HG03575 (cell line): ENCODE data around the gene MAPK8IP3.

Experiments used
- ATAC-seq: cut with Tn5 transposase; IDR thresholded peaks from one replicate; pipeline ENCODE4 v1.9.1; 2021; ENCODE audit not compliant: unreplicated experiment, insufficient number of reproducible peaks, low FRiP score; ENCODE audit errors: extremely low read depth

The MAPK8IP3 gene

GRCh38 chr16:1705688-1706385 lies at the start of gene MAPK8IP3:
TSS of gene MAPK8IP3 (plus strand) at chr16:1706195. CDS start at chr16:1706340, 145 bp downstream.
- no peak for ATAC-seq

DNA sequence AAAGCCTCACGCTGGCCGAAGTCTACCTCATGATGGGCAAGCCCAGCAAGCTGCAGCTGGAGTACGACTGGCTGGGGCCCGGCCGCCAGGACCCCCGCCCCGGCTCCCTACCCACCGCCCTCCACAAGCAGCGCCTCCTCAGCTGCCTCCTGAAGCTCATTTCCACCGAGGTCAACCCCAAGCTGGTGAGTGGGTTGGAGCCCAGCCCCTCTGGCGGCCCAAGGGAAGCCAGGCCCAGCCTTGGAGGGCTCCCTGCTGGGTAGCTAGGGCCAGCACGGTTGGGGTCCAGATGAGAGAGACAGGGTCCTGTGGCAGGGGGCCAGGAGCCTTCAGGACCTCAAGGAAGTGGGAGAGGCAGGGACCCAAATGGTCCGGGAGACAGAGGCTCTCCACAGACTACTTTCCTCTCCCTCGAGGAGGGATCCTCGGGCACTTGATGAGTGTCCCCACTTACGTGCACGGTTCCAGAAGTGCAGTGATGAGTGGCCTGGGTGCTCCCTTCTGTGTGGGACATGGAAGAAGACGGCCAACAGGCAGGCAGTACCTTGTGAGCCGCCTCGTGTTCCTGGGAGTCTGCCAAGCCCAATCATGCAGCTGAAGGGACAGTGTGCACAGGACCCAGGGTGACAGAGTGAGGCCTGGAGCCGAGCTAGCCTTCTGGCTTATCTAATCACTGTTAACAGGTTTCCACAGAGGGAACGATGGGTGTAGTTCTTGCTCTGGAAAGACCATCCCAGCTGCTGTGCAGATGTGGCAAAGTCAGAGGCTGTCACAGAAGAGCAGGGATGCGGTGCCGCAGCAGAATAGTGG lies 49.0 kb upstream of the MAPK8IP3 start:
- ATAC-seq: no peak

DNA sequence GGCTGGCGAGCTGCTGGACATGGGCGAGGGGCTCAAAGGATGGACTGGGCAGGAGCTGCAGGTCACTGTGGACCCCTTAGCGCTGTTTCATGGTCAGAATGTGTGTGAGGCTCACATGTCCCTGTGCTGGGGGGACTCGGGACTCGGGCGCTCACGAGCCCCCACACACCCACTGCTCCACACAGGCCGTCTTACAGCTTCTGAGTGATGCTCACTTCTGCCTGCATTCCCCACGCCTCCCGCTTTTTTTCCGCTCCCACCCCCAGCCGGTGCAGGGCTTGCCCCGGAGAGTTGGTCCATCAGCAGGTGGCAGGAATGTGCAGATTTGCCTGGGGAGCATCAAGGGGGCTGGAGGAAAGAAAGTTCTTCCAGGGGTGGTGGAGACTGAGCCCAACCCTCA lies 48.2 kb upstream of the MAPK8IP3 start:
- ATAC-seq: no peak

DNA sequence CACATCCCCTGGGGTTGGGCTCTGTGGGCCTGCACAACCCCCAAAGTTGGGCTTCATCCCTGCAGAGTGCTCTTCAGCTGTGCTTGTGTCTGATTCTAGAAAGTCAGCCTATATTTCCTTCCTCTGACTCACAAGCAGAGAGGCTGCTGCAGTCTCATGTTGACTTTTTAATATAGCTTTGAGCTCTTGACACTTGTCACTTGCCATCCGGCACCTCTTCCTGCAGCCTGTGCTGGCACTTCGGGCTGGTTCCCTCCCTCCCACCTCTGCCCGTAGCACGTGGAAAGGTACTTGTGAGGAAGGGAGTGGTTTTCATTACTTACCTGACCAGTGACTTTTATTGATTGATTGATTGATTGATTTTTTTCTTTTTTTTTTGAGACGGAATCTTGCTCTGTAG lies 47.0 kb upstream of the MAPK8IP3 start:
- ATAC-seq: no peak

- no peak for ATAC-seq
Measured at GRCh38 chr16:1661826-1662225, 44.2 kb upstream of the MAPK8IP3 start.

DNA sequence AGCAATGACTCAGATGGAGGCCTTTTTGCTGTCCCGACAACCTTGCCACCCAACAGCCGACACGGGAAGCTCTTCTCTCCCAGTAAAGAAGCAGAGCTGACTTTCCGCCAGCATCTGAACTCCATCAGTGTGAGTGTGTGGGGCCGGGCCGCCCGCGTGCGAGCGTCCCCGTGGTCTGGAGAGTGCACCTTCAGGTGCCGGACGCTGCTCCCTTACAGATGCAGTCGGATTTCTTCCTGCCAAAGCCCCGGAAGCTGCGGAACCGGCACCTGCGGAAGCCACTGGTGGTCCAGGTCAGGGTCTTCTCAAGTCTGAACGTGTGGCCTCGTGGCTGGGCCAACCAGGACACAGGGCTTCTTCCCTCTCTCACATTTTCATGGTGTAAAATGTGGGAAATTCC lies 43.5 kb upstream of the MAPK8IP3 start:
- ATAC-seq: no peak

- ATAC-seq: no peak
Measured at GRCh38 chr16:1665829-1666228, 40.2 kb upstream of the MAPK8IP3 start.

DNA sequence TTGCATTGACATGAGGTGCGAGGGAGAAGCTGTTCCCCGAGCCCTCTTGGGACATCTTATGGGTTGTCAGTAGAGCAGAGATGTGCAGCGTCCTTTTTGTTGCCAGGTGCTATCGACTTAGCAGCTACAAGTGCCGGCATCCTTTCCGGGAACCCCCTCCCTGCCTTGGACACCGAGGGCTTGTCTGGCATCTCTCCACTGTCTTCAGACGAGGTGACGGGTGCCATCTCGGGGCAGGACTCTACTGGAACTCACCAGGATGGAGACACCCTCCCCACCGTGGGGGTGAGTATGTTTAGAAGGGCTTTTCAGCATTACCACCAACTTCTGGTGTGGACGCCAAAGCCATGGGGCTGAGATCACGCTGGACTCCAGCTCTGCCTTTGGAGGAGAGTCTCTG lies 39.7 kb upstream of the MAPK8IP3 start:
- ATAC-seq: no peak

- ATAC-seq: no peak
Measured at GRCh38 chr16:1667271-1667670, 38.7 kb upstream of the MAPK8IP3 start.

DNA sequence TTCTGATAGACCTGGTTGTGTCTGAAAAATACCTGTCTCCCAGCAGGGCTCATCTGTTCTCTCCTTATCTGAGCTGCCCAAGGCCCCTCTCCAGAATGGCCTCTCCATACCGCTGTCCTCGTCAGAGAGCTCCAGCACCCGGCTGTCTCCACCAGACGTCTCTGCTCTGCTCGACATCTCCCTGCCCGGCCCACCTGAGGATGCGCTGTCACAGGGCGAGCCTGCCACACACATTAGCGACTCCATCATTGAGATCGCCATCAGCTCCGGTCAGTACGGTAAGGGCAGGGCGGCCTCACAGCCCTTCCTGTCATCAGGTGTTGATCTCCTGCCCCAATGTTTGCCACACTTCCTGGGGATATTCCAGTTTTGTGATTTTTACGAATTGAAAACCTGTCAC lies 38.1 kb upstream of the MAPK8IP3 start:
- ATAC-seq: no peak

- ATAC-seq: no peak
Measured at GRCh38 chr16:1668612-1669319, 37.2 kb upstream of the MAPK8IP3 start.

- no peak for ATAC-seq
Measured at GRCh38 chr16:1669698-1670097, 36.3 kb upstream of the MAPK8IP3 start.

GRCh38 chr16:1670371-1670770 lies 35.6 kb upstream of the MAPK8IP3 start:
- ATAC-seq: no peak

GRCh38 chr16:1670866-1671265 lies 35.1 kb upstream of the MAPK8IP3 start:
- no peak for ATAC-seq

DNA sequence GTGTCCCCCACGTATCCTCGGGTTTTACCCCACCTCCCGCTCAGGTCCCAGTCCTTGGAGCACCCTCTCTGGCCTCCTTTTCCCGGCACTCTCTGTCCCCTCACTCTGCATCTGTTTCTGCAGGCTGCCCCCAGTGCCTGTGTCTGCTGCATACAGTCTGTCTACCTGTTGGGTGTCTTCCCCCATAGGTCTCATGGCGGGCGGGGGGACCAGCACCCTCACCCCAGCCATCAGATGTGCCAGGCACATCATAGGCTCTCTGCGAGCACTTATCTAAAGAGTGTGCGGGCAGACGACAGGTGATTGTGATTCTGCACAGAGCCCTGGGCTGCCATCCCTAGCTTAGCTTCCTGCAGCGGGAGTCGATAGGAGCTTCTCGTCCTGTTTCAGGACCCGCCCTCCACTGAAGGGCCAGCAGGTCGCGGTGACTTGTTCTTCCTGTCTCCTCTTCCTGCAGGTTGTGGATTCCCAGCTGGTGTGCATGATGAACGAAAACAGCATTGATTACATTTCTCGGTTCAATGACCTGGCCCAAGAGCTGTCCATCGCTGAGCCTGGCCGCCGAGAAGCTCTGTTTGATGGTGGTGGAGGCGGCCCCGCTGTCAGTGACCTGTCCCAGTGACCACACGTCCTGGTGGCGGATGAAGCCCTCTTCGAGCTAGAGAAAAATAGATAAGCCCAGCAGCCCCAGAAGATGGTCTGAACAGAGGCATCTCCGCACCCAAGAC lies 32.4 kb upstream of the MAPK8IP3 start:
- ATAC-seq: no peak

- ATAC-seq: no peak
Measured at GRCh38 chr16:1674306-1674705, 31.7 kb upstream of the MAPK8IP3 start.

DNA sequence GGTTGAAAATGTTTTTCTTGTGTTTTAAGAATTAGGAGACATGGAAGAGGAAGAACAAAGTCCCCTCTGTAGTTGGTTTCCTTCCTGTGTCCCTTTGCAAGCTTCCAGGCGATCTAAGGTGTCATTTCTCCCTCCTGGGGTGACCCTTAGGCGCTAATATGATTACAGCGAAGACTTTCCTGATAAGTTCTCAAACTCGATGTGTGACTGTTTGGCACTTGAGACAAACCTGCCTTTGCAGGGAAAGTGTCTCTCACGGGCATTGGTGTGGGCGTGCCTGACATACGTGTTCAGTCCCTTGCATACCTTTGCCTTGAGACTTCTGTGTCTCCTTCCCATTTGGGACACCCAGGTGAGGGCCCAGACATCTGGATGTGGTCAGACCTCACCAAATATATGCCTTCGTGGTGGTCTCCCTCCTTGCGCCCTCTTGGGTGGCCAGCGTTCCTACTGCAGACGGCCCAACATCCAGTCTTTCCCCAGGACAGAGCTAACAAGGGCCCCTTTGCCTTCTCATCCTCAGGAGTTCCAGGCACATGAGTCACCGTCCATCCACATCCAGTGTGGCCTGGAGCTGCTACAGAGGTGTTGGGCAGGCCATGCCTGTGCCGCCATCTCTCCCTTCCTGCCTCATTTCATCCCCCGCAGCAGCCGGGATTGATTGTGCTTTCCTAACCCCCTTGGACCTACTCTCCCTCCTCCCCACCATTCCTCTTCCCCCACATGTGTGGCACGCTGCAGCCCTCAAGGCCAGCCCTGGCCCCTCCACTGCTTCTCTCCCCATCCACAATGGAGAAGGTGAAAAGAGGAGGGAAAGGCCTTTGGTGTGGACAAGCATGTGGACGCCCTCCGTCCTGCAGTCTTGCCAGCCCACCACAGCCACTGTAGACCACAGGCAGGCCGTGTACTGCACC lies 31.0 kb upstream of the MAPK8IP3 start:
- ATAC-seq: no peak

- ATAC-seq: no peak
Measured at GRCh38 chr16:1676661-1677060, 29.3 kb upstream of the MAPK8IP3 start.
